GM20000 (cell line): ENCODE measurements around the gene TES.
"Not testable (repeated sequence)": the region's sequence is repeated elsewhere in the genome, so short reads cannot be mapped to it uniquely, and the experiment has no call there.

Source experiments
- DNase-seq: peaks from one replicate; pipeline ENCODE4 v3.0.0; 2012; ENCODE audit warnings: low spot score
- CTCF ChIP-seq: IDR thresholded peaks from 2 replicates; pipeline ENCODE4 v1.5.1; 2012; ENCODE audit warnings: mild to moderate bottlenecking, control low read depth; ENCODE audit errors: extremely low read depth, missing control alignments

TES gene

GRCh38 chr7:116285252-116285651 lies 74.9 kb downstream of the TES start:
- no peak for TF ChIP-seq CTCF
- no peak for DNase-seq

- DNase-seq = no peak
- no peak for TF ChIP-seq CTCF
Measured at GRCh38 chr7:116290740-116291139, 80.4 kb downstream of the TES start.

- no peak for TF ChIP-seq CTCF
- no peak for DNase-seq
Measured at GRCh38 chr7:116291937-116292336, 81.6 kb downstream of the TES start.

GRCh38 chr7:116292381-116292780 lies 82.0 kb downstream of the TES start:
- no peak for DNase-seq
- no peak for TF ChIP-seq CTCF

- no peak for TF ChIP-seq CTCF
- no peak for DNase-seq
Measured at GRCh38 chr7:116293139-116293538, 82.8 kb downstream of the TES start.

GRCh38 chr7:116293633-116294032 lies 83.3 kb downstream of the TES start:
- no peak for DNase-seq
- TF ChIP-seq CTCF = no peak

- not testable (repeated sequence) for DNase-seq
Measured at GRCh38 chr7:116295903-116296302, 85.6 kb downstream of the TES start.

- DNase-seq = no peak
- TF ChIP-seq CTCF = no peak
Measured at GRCh38 chr7:116298055-116298454, 87.7 kb downstream of the TES start.
